ENCODE results near the gene UQCC2.

Gene UQCC2

DNA sequence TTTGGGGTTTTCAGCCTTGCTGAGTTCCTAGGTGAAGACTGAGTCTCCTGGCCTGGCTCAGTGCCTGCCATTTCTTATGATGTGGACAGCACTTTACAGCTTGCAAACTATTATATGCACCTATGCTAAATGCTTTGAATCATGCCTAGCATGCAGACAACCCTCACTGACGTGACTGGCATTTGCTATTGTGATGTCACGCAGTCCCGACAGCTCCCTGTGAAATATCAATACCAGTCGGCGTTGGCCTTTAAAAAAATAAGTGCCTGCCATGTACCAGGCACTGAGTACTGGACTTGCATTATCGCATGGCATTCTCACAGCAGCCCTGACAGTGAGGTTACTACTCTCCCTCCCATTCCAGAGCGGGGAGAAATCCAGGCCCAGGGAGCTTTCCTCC is 35.5 kb downstream of the UQCC2 start:
- Histone ChIP-seq H3K4me1 (ENCODE audit: control insufficient read depth, insufficient read depth, low read length) (peaks cover 50% of the 10 kb centered on the region), H3K9ac (ENCODE audit: low read depth, low read length) (no peak overlapping the region), H3K36me3 (ENCODE audit: insufficient read depth, low read length) (peaks cover 72% of the 10 kb centered on the region), H3K4me3 (ENCODE audit: low read length) (no peak overlapping the region), H3K27me3 (ENCODE audit: control insufficient read depth, insufficient read depth, low read length) (no peaks in the 10 kb centered on the region), H3K4me2 (ENCODE audit: low read length) (no peak overlapping the region), H3K9me3 (replicated peaks; ENCODE audit: low read length) (no peaks in the 10 kb centered on the region)

- no peaks in the 10 kb centered on the region for H3K9me3 ChIP-seq (replicated peaks; ENCODE audit: low read length)
- H3K4me2 ChIP-seq (ENCODE audit: low read length), result no peak overlapping the region
- peaks cover 75% of the 10 kb centered on the region for H3K36me3 ChIP-seq (ENCODE audit: insufficient read depth, low read length)
- no peak overlapping the region for H3K4me3 ChIP-seq (ENCODE audit: low read length)
- no peak overlapping the region for H3K9ac ChIP-seq (ENCODE audit: low read depth, low read length)
- peaks cover 50% of the 10 kb centered on the region for H3K4me1 ChIP-seq (ENCODE audit: control insufficient read depth, insufficient read depth, low read length)
- H3K27me3 ChIP-seq (ENCODE audit: control insufficient read depth, insufficient read depth, low read length), result no peaks in the 10 kb centered on the region
Observed at GRCh38 chr6:33673851-33674250, 37.6 kb downstream of the UQCC2 start.

GRCh38 chr6:33672808-33673207 is 38.7 kb downstream of the UQCC2 start:
- Histone ChIP-seq H3K4me1 (ENCODE audit: control insufficient read depth, insufficient read depth, low read length) (peaks cover 50% of the 10 kb centered on the region), H3K9me3 (replicated peaks; ENCODE audit: low read length) (no peaks in the 10 kb centered on the region), H3K27me3 (ENCODE audit: control insufficient read depth, insufficient read depth, low read length) (no peaks in the 10 kb centered on the region), H3K36me3 (ENCODE audit: insufficient read depth, low read length) (peaks cover 79% of the 10 kb centered on the region), H3K4me2 (ENCODE audit: low read length) (no peak overlapping the region), H3K9ac (ENCODE audit: low read depth, low read length) (no peak overlapping the region), H3K4me3 (ENCODE audit: low read length) (no peak overlapping the region)

DNA sequence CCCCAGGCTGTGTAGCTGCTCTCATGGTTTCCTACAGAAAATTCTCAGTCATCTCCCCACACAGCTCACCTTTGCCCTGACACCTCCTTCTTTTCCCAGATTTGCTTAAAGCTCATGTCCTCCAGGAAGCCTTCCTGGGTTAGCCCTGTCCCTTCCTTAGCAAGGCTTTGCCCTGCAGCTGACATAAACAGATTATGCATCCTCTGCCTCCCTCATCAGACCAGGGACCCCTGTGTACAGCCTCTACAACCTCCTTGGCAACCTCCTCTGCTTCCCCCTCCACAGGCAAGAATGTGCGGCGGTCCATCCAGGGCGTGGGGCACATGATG is 39.8 kb downstream of the UQCC2 start:
- no peak overlapping the region for H3K9ac ChIP-seq (ENCODE audit: low read depth, low read length)
- H3K4me2 ChIP-seq (ENCODE audit: low read length), result no peak overlapping the region
- peaks cover 40% of the 10 kb centered on the region for H3K4me1 ChIP-seq (ENCODE audit: control insufficient read depth, insufficient read depth, low read length)
- H3K4me3 ChIP-seq (ENCODE audit: low read length), result no peak overlapping the region
- H3K36me3 ChIP-seq (ENCODE audit: insufficient read depth, low read length), result peaks cover 81% of the 10 kb centered on the region
- no peaks in the 10 kb centered on the region for H3K27me3 ChIP-seq (ENCODE audit: control insufficient read depth, insufficient read depth, low read length)
- no peaks in the 10 kb centered on the region for H3K9me3 ChIP-seq (replicated peaks; ENCODE audit: low read length)

GRCh38 chr6:33670971-33671743 is 40.3 kb downstream of the UQCC2 start:
- H3K4me3 ChIP-seq (ENCODE audit: low read length), result no peak overlapping the region
- H3K4me2 ChIP-seq (ENCODE audit: low read length), result no peak overlapping the region
- no peak overlapping the region for H3K9ac ChIP-seq (ENCODE audit: low read depth, low read length)
- no peaks in the 10 kb centered on the region for H3K9me3 ChIP-seq (replicated peaks; ENCODE audit: low read length)
- no peaks in the 10 kb centered on the region for H3K27me3 ChIP-seq (ENCODE audit: control insufficient read depth, insufficient read depth, low read length)
- H3K4me1 ChIP-seq (ENCODE audit: control insufficient read depth, insufficient read depth, low read length), result peaks cover 35% of the 10 kb centered on the region
- peaks cover 81% of the 10 kb centered on the region for H3K36me3 ChIP-seq (ENCODE audit: insufficient read depth, low read length)

DNA sequence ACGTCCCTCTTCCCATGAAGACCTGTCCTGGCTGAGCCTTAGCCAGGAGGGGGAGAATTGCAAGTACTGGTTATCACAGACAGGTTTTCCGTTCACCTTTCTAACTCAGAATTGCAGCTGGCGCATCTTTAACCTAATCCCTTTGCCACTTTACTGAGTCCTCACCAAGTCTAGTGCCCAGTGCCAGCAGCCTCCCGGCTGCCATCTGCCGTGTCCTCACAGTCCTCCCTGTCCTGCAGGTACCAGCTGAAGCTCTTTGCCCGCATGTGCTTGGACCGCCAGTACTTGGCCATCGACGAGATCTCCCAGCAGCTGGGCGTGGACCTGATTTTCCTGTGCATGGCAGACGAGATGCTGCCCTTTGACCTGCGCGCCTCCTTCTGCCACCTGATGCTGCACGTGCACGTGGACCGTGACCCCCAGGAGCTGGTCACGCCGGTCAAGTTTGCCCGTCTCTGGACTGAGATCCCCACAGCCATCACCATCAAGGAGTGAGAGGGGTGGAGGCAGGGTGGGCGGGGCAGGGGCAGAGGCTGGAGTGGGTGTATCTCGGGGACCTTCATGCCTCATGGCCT is 41.3 kb downstream of the UQCC2 start:
- Histone ChIP-seq H3K4me1 (ENCODE audit: control insufficient read depth, insufficient read depth, low read length) (peaks cover 25% of the 10 kb centered on the region), H3K9me3 (replicated peaks; ENCODE audit: low read length) (no peaks in the 10 kb centered on the region), H3K9ac (ENCODE audit: low read depth, low read length) (no peak overlapping the region), H3K27me3 (ENCODE audit: control insufficient read depth, insufficient read depth, low read length) (no peaks in the 10 kb centered on the region), H3K4me2 (ENCODE audit: low read length) (no peak overlapping the region), H3K4me3 (ENCODE audit: low read length) (no peak overlapping the region), H3K36me3 (ENCODE audit: insufficient read depth, low read length) (peaks cover 75% of the 10 kb centered on the region)

GRCh38 chr6:33668914-33669313 is 42.6 kb downstream of the UQCC2 start:
- H3K9ac ChIP-seq (ENCODE audit: low read depth, low read length), result no peak overlapping the region
- no peak overlapping the region for H3K4me2 ChIP-seq (ENCODE audit: low read length)
- peaks cover 69% of the 10 kb centered on the region for H3K36me3 ChIP-seq (ENCODE audit: insufficient read depth, low read length)
- no peaks in the 10 kb centered on the region for H3K9me3 ChIP-seq (replicated peaks; ENCODE audit: low read length)
- H3K4me3 ChIP-seq (ENCODE audit: low read length), result no peak overlapping the region
- H3K4me1 ChIP-seq (ENCODE audit: control insufficient read depth, insufficient read depth, low read length), result peaks cover 16% of the 10 kb centered on the region
- H3K27me3 ChIP-seq (ENCODE audit: control insufficient read depth, insufficient read depth, low read length), result no peaks in the 10 kb centered on the region

- Histone ChIP-seq H3K4me1 (ENCODE audit: control insufficient read depth, insufficient read depth, low read length) (peaks cover 11% of the 10 kb centered on the region), H3K9me3 (replicated peaks; ENCODE audit: low read length) (no peaks in the 10 kb centered on the region), H3K9ac (ENCODE audit: low read depth, low read length) (no peak overlapping the region), H3K27me3 (ENCODE audit: control insufficient read depth, insufficient read depth, low read length) (no peaks in the 10 kb centered on the region), H3K4me2 (ENCODE audit: low read length) (no peak overlapping the region), H3K4me3 (ENCODE audit: low read length) (no peak overlapping the region), H3K36me3 (ENCODE audit: insufficient read depth, low read length) (peaks cover 68% of the 10 kb centered on the region)
Observed at GRCh38 chr6:33668328-33668727, 43.2 kb downstream of the UQCC2 start.

GRCh38 chr6:33667776-33668175 is 43.7 kb downstream of the UQCC2 start:
- H3K36me3 ChIP-seq (ENCODE audit: insufficient read depth, low read length), result peaks cover 73% of the 10 kb centered on the region
- H3K27me3 ChIP-seq (ENCODE audit: control insufficient read depth, insufficient read depth, low read length), result no peaks in the 10 kb centered on the region
- H3K4me2 ChIP-seq (ENCODE audit: low read length), result no peak overlapping the region
- no peaks in the 10 kb centered on the region for H3K9me3 ChIP-seq (replicated peaks; ENCODE audit: low read length)
- H3K4me1 ChIP-seq (ENCODE audit: control insufficient read depth, insufficient read depth, low read length), result peaks cover 6% of the 10 kb centered on the region
- no peak overlapping the region for H3K4me3 ChIP-seq (ENCODE audit: low read length)
- H3K9ac ChIP-seq (ENCODE audit: low read depth, low read length), result no peak overlapping the region

DNA sequence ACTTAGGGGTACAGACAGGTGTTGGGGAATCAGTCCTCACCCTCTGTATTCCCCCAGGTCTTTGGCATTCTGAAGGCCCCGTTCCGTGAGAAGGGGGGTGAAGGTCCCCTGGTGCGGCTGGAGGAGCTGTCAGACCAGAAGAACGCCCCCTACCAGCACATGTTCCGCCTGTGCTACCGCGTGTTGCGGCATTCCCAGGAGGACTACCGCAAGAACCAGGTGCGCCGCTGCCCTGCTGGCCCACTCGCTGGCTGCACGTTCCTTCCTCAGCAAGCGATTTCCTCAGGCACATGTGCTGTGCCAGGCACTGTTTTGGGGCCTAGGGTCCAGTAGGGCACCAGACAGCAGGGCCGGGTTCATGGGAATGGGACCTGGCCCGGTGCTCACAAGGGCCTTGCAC is 44.4 kb downstream of the UQCC2 start:
- Histone ChIP-seq H3K9ac (ENCODE audit: low read depth, low read length) (no peak overlapping the region), H3K27me3 (ENCODE audit: control insufficient read depth, insufficient read depth, low read length) (no peaks in the 10 kb centered on the region), H3K36me3 (ENCODE audit: insufficient read depth, low read length) (peaks cover 75% of the 10 kb centered on the region), H3K9me3 (replicated peaks; ENCODE audit: low read length) (no peaks in the 10 kb centered on the region), H3K4me2 (ENCODE audit: low read length) (no peak overlapping the region), H3K4me1 (ENCODE audit: control insufficient read depth, insufficient read depth, low read length) (no peaks in the 10 kb centered on the region), H3K4me3 (ENCODE audit: low read length) (no peak overlapping the region)

- H3K9ac ChIP-seq (ENCODE audit: low read depth, low read length), result no peak overlapping the region
- H3K36me3 ChIP-seq (ENCODE audit: insufficient read depth, low read length), result peaks cover 71% of the 10 kb centered on the region
- H3K9me3 ChIP-seq (replicated peaks; ENCODE audit: low read length), result no peaks in the 10 kb centered on the region
- H3K4me3 ChIP-seq (ENCODE audit: low read length), result no peak overlapping the region
- no peaks in the 10 kb centered on the region for H3K27me3 ChIP-seq (ENCODE audit: control insufficient read depth, insufficient read depth, low read length)
- H3K4me1 ChIP-seq (ENCODE audit: control insufficient read depth, insufficient read depth, low read length), result no peaks in the 10 kb centered on the region
- H3K4me2 ChIP-seq (ENCODE audit: low read length), result no peak overlapping the region
Observed at GRCh38 chr6:33665957-33666356, 45.5 kb downstream of the UQCC2 start.

GRCh38 chr6:33664506-33665057 is 46.9 kb downstream of the UQCC2 start:
- no peaks in the 10 kb centered on the region for H3K27me3 ChIP-seq (ENCODE audit: control insufficient read depth, insufficient read depth, low read length)
- no peak overlapping the region for H3K4me2 ChIP-seq (ENCODE audit: low read length)
- H3K4me1 ChIP-seq (ENCODE audit: control insufficient read depth, insufficient read depth, low read length), result no peaks in the 10 kb centered on the region
- no peak overlapping the region for H3K4me3 ChIP-seq (ENCODE audit: low read length)
- H3K9ac ChIP-seq (ENCODE audit: low read depth, low read length), result no peak overlapping the region
- no peaks in the 10 kb centered on the region for H3K9me3 ChIP-seq (replicated peaks; ENCODE audit: low read length)
- peaks cover 63% of the 10 kb centered on the region for H3K36me3 ChIP-seq (ENCODE audit: insufficient read depth, low read length)

All from skeletal muscle satellite cell (primary cell).